ENCODE measurements around the gene PEX16. TPM values are rescaled to one million over a fixed set of nuclear protein-coding genes. Genes with fewer than 3 reads are reported as not detected.

PEX16 gene
- total RNA-seq, 4 donors from 2014 or later = 20.0 to 26.7 (median 21.3) TPM

DNA sequence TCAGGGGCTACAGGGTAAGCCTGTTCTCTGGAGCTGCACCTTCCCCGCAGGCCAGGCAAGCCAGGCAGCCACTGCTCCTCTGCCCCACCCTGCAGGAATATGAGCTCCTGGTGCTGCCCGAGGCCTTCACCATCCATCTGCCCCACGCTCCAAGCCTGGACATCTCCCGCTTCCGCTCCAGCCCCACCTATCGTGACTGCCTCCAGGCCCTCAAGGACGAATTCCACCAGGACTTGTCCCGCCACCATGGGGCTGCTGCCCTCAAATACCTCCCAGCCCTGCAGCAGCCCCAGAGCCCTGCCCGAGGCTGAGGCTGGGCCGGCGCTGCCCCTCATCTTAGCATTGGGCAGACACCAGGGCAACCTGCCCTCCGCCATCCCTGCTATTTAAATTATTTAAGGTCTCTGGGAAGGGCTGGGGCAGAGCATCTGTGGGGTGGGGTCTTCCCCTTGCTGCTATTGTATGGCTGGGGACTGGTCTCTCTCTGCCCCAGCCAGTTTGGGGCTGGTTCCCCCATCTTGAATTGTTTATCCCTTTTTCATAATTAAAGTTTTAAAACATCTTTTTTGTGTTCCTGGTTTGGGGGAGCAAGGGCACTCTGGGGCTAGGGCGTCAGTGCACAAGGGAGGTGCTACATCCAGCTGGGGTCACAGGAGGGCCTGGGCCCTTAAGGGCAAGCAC is 11.0 kb upstream of the PEX16 start:
- no peaks in the 10 kb centered on the region for H3K4me1 ChIP-seq
- 50 to 73% methylated on average over 2 to 5 of the region's 13 CpGs for WGBS, 2 donors (ENCODE audit: low coverage in 1 of 2)
- H3K27ac ChIP-seq = no peak overlapping the region
- peaks cover 0 to 34% of the 10 kb centered on the region in 2 donors for H3K36me3 ChIP-seq
- H3K9me3 ChIP-seq = no peaks in the 10 kb centered on the region
- no peak for TF ChIP-seq EP300 (IDR thresholded peaks at IDR 0.05)
- no peak for TF ChIP-seq POLR2AphosphoS5 (IDR thresholded peaks at IDR 0.05)
- no peak for TF ChIP-seq POLR2A (IDR thresholded peaks at IDR 0.05)
- TF ChIP-seq, protein P1, sequence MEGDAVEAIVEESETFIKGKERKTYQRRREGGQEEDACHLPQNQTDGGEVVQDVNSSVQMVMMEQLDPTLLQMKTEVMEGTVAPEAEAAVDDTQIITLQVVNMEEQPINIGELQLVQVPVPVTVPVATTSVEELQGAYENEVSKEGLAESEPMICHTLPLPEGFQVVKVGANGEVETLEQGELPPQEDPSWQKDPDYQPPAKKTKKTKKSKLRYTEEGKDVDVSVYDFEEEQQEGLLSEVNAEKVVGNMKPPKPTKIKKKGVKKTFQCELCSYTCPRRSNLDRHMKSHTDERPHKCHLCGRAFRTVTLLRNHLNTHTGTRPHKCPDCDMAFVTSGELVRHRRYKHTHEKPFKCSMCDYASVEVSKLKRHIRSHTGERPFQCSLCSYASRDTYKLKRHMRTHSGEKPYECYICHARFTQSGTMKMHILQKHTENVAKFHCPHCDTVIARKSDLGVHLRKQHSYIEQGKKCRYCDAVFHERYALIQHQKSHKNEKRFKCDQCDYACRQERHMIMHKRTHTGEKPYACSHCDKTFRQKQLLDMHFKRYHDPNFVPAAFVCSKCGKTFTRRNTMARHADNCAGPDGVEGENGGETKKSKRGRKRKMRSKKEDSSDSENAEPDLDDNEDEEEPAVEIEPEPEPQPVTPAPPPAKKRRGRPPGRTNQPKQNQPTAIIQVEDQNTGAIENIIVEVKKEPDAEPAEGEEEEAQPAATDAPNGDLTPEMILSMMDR (IDR thresholded peaks at IDR 0.05) = no peak
- H3K4me3 ChIP-seq = no peak overlapping the region
- H3K27me3 ChIP-seq = peaks cover 35% of the 10 kb centered on the region
- no peak for ATAC-seq

DNA sequence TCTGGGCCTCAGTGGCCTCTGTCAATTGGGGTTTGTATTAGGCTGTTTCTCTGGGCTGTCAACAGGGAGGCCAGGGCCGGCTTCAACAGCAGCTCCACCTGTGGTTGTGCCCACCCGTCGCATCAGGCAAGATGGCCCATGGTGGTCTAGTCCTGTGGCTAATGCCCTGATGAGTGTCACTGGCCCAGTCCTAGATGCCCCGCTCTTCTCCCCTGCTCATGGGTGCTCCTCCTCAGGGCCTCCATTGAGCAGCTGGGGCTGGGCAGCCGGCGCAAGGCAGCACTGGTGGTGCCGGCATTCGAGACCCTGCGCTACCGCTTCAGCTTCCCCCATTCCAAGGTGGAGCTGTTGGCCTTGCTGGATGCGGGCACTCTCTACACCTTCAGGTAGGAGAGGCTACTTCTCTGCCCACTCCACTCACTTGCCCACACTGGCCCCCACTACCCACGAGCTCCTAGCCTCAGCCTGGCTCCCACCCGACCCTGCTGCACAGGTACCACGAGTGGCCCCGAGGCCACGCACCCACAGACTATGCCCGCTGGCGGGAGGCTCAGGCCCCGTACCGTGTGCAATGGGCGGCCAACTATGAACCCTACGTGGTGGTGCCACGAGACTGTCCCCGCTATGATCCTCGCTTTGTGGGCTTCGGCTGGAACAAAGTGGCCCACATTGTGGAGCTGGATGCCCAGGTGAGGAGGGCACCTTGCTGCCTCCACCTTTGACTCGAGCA is 10.2 kb upstream of the PEX16 start:
- TF ChIP-seq, protein P1 (IDR thresholded peaks at IDR 0.05) = no peak
- Histone ChIP-seq H3K4me3 (no peak overlapping the region), H3K36me3 (peaks cover 0 to 26% of the 10 kb centered on the region in 2 donors), H3K9me3 (no peaks in the 10 kb centered on the region), H3K27me3 (peaks cover 43% of the 10 kb centered on the region), H3K27ac (no peak overlapping the region), H3K4me1 (peaks cover 0 to 6% (median 2%) of the 10 kb centered on the region in 3 donors)
- WGBS, 2 donors (ENCODE audit: low coverage in 1 of 2) = 90 to 100% methylated on average over 1 to 6 of the region's 27 CpGs
- no peak for ATAC-seq

DNA sequence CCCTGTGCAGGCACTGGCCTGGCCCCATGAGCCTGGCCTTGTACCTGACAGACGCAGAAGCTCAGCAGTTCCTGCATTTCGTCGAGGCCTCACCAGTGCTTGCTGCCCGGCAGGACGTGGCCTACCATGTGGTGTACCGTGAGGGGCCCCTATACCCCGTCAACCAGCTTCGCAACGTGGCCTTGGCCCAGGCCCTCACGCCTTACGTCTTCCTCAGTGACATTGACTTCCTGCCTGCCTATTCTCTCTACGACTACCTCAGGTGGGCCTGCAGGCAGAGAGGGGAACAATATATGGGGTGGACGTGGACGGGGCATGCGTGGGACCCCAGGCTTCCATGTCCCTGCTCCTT is 9.6 kb upstream of the PEX16 start:
- no peak for ATAC-seq
- no peaks in the 10 kb centered on the region for H3K9me3 ChIP-seq
- H3K36me3 ChIP-seq = peaks cover 0 to 20% of the 10 kb centered on the region in 2 donors
- no peak overlapping the region for H3K4me3 ChIP-seq
- 56% methylated on average over 4 of the region's 15 CpGs; no CpG with 5 or more reads in 1 of the 2 donors for WGBS, 2 donors (ENCODE audit: low coverage in 1 of 2)
- no peak overlapping the region for H3K27ac ChIP-seq
- peaks cover 48% of the 10 kb centered on the region for H3K27me3 ChIP-seq
- H3K4me1 ChIP-seq = peaks cover 0 to 12% (median 8%) of the 10 kb centered on the region in 3 donors
- no peak for TF ChIP-seq EP300 (IDR thresholded peaks at IDR 0.05)
- TF ChIP-seq, protein P1 (IDR thresholded peaks at IDR 0.05) = no peak
- TF ChIP-seq POLR2A (IDR thresholded peaks at IDR 0.05) = no peak
- TF ChIP-seq POLR2AphosphoS5 (IDR thresholded peaks at IDR 0.05) = no peak

DNA sequence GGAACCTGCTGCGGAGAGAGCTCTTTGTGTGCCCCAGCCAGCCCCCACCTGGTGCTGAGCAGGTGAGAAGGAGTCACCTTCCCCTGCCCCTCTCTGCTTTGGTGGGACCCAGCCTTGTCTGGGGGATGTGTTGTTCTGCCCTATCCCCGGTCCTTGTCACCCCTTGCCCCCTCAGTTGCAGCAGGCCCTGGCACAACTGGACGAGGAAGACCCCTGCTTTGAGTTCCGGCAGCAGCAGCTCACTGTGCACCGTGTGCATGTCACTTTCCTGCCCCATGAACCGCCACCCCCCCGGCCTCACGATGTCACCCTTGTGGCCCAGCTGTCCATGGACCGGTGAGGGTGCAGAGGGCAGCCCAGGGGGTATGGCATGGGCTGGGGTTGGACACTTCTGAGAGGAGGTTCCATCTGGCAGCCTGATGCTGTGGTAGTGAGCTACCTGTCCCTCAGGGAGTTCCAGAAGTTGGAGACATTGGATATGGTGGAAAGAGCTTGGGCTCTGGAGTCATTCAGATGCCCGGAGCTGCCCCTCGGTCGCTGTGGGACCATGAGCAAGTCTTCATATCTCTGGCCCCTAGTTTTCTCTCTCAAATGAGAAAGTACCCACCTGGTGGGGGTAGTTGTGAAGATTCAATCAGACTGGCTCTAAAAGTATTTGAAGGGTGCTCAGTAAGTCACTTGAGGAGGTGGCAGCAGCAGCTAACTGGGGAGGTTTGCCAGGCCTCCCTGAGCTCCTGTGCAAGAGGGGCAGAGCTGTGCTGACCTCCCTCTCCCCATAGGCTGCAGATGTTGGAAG is 9.1 kb upstream of the PEX16 start:
- TF ChIP-seq, protein P1 (IDR thresholded peaks at IDR 0.05) = no peak
- TF ChIP-seq EP300 (IDR thresholded peaks at IDR 0.05) (no peak), POLR2A (IDR thresholded peaks at IDR 0.05) (no peak), POLR2AphosphoS5 (IDR thresholded peaks at IDR 0.05) (no peak)
- Histone ChIP-seq H3K9me3 (no peaks in the 10 kb centered on the region), H3K27me3 (peaks cover 54% of the 10 kb centered on the region), H3K4me3 (no peak overlapping the region), H3K36me3 (peaks cover 0 to 14% of the 10 kb centered on the region in 2 donors), H3K4me1 (peaks cover 0 to 18% (median 13%) of the 10 kb centered on the region in 3 donors), H3K27ac (no peak overlapping the region)
- ATAC-seq = no peak
- WGBS, 2 donors (ENCODE audit: low coverage in 1 of 2) = no CpG with 5 or more reads among the region's 12 CpGs

Measured in gastroesophageal sphincter (tissue), 4 donors.